HTR-8/SVneo (cell line): ENCODE results near the gene CAVIN2.

Experiments used
- DNase-seq: peaks from one replicate; pipeline ENCODE4 v3.0.0; 2011; ENCODE audit warnings: low spot score, mixed read lengths; ENCODE audit not compliant: insufficient read length
- FAIRE-seq: peaks from 2 replicates; lab custom pipeline; 2011; peaks lifted over from hg19 to GRCh38; lab: Jason Lieb, UNC

Gene CAVIN2

DNA sequence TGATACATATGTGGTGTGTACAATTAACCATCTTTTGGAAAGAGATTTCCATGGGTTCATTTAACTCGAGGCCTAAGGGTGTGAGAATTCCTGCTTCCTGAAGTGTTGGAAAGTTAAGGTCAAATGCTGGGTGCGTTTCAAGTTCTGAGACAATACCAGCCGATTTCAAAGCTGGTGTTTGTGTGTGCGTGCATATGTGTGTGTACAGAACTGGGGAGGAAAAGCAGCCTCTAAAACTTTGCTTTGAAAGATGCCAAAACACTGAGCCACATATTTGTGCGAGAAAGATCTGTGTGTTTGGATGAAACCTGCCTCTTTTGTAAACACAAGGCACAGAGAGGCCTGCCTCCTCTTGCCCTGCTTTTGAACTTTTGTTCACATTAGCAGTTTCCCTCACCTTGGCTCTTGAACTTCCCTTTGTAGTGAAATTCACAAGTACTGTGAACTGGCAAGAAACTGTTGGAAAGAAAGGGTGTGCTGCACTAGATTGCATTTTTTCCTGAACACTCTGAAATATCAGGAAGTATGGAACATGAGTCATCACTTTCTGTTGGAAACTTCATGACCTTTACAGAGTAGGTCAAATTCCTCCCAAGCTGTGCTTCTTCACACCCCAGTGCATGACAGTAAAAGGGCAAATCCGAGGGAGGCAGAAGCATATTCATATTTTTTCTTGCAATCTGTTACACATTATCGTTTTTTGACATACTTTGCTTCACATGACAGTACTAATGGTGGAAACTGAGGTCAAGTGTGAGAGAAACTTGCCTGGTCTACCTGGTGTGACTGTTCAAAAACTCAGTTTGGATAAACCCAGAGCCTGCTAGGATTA, 20.0 kb upstream of the CAVIN2 start:
- FAIRE-seq (peak; percentile 94), DNase-seq (peak; percentile 63)

GRCh38 chr2:191866195-191866594, 19.3 kb upstream of the CAVIN2 start:
- FAIRE-seq, result no peak

DNA sequence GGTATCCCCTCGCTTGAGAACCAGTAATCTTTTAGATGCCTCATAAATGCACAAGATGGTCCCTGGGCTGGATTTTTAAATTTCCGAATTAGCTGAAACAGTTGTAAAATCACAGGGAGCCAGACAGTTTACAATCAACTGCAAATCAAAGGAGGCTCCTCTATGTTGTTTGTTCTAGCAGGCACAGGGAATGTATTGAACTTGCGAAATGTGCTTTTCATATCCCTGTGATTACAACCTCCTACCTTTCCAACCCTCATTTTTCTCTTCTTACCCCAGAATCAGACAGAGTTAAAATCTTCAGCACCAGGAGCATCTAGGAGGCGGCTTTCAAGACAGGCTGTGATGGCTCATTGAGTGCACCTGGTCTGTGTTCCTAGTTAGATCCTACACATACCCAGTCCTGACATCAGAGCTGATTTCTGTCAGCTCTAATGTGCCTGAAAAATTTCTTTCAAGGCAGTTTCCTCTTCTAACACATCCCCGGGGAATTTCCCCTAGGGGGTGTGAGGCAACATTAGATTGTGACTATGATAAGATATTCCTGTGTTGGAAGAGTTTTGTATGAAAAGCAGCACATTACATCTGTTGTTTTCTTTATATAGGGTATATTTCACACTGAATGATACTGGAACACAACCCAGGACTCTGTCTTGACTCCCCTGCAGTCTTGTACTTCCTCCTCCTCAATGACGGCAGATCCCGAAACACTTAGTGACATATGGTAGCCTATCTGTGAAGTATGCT, 17.9 kb upstream of the CAVIN2 start:
- FAIRE-seq (peak; percentile 4), DNase-seq (no peak)

More at GRCh38 chr2:191866195-191866594, 19.3 kb upstream of the CAVIN2 start:
- no peak for DNase-seq

GRCh38 chr2:191863988-191864387, 17.1 kb upstream of the CAVIN2 start:
- no peak for FAIRE-seq
- no peak for DNase-seq

- FAIRE-seq (no peak), DNase-seq (no peak)
Observed at GRCh38 chr2:191862156-191862775, 15.4 kb upstream of the CAVIN2 start.

DNA sequence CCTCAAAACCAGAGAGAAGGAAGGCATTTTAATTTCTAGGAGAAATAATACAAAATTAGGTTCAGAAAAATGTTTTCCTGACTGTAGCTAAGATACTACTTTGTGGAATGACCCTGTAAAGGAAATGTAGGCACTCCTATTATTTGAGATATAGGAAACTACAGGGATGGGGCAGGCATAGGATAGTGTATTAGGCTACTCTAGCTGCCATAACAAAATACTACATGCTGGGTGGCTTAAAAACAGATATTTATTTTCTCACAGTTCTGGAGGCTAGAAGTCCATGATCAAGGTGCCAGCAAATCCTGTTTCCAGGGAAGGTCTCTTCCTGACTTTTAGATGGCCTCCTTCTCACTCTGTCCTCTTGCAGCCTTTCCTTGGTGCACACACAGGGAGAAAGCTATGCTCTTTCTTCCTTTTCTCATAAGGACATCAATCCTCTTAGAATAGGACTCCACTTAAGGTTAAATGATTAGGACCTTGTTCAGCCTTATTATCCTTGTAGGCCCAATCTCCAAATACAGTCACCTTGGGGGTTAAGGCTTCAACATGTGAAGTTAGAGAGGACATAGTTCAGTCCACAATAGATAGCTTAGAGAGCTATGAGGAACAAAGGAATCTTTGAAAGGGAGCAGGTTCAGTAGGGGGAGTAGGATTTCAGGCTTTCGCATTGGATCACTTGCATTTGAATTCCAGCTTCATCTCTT, 14.0 kb upstream of the CAVIN2 start:
- FAIRE-seq (no peak), DNase-seq (no peak)

DNA sequence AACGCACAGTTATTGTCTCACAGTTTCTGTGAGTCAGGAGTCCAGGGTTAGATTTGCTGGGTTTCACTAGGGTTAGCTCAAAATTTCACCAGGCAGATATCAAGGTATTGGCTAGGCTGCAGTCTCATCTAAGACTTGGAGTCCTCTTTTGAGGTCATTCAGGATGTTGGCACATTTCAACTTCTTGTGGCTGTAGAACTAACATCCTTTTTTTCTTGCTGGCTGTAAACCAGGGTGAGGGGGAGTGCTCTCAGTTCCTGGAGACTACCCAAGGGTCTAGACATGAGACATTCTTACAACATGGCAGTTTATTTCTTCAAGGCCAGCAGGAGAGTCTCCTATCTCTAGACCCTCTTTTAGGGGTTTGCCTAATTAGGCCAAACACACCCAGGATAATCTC, 12.8 kb upstream of the CAVIN2 start:
- no peak for DNase-seq
- no peak for FAIRE-seq

- DNase-seq, result no peak
- FAIRE-seq, result no peak
Observed at GRCh38 chr2:191857886-191858285, 11.0 kb upstream of the CAVIN2 start.

GRCh38 chr2:191857259-191857805, 10.4 kb upstream of the CAVIN2 start:
- DNase-seq, result no peak
- no peak for FAIRE-seq

DNA sequence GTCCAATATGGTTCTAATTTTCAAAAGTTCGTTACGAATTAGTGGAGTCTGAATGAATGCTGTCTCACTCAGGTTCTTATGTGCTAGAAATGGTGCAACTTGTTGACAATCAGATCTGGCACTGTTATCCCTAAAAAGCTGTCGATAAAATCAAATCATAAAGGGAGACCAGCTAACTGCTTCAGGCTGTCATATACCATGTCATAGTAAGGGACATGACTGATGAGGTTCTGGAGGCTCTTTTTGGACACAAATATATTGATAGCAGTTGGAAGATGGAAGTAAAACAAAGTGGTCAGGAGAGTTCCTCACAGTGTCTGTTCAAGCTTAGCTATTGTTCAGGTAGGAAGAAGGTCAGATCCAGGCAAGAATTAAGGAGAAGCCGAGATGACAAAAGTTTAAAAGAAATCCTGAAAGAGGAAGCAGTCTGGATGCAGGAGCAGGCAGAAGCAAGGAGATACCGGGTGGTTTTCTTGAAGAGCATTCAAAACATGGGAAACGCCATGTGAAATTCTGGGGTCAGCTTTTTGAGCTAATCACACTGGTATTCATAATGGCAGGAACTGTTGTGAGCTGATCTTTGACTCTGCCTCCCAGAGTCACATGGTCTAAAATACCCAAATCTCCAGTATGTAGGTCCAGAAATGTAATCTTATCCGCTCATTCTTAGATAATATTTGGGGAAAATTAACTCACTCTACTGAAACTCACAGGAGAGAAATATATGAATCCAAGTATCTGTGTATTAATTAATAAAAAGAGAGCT, 9.4 kb upstream of the CAVIN2 start:
- DNase-seq (no peak), FAIRE-seq (peak; percentile 55)

GRCh38 chr2:191855382-191855781, 8.5 kb upstream of the CAVIN2 start:
- FAIRE-seq, result no peak
- DNase-seq, result no peak

DNA sequence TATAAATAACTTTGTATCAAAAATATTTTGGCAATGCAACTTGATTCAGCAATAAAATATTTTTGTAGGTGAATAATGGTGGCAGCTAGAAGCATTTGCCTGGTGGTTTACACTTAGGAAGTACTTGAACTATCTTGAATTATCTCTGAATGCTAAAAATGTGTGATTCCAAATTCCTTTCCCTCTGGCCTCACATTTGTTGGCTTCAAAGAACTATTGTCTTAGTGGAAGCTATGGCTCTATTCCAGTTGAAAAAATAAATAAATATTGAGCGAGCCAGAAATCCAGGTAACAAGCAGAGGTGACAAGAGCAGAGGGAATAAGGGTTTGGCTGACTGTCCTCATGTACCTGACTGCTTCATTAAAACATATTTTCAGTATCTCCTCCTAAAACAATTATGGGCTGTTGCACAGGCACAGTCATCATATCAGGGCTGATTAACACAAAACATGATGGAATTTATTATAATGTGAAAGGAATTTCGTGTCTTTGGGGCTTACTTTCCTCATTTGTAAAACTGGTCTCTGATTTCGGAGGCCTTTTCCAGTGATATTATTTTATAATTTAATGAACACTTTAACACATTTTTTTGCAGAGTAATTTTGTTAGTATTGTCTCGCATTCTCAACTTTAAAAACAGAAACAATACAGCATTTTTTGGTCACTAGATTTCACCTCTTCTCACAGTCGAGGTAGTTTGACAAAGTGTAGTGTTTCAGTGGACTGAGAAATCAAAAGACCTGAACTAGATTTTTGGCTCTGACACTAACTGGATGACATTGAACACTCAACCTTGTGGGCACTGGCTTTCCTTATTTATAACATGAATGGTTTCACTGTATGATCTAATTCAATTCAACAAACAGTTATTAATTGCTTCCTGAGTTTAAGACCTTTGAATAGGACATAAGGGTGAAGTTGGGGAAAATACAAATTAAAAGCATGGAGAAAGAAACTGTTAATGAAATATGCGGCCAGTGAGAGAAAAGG, 7.8 kb upstream of the CAVIN2 start:
- DNase-seq (no peak), FAIRE-seq (no peak)

DNA sequence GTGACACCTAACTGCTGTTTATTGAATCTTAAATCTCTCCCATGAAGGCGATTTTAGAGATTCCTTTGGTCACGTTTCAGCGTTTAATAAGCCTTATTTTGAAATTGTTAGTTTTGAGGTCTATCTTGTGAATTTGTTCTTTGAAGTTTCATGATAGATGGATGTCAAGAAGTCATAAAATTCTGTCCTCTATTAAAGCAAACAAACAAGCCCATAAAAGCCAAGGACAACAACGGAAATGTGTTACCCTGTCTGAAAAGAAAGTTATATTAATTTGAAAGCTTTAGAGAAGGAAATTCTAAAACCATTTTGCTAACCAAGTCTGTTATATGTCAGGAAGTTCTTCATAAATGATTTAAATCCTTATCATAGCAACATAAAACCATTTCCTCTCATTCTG, 7.0 kb upstream of the CAVIN2 start:
- DNase-seq (no peak), FAIRE-seq (no peak)

DNA sequence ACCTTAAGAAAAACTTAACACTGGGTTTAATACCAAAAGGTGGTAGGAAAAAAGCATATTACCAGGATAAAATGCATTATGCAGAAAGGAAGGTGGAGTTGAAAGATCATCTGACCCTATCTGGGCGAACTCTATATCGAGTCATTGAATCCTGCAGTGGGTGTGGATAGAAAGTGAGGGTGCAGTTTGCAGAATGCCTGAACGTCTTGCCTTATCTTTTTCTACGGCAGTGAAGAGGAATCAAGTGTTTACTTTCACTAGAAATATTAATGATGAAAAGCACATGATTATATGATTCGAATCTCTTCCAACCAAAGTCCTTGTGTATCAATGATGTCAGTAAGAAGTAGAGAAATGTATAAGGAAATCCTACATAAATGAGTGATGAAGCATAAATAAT, 4.3 kb upstream of the CAVIN2 start:
- FAIRE-seq (no peak), DNase-seq (no peak)

DNA sequence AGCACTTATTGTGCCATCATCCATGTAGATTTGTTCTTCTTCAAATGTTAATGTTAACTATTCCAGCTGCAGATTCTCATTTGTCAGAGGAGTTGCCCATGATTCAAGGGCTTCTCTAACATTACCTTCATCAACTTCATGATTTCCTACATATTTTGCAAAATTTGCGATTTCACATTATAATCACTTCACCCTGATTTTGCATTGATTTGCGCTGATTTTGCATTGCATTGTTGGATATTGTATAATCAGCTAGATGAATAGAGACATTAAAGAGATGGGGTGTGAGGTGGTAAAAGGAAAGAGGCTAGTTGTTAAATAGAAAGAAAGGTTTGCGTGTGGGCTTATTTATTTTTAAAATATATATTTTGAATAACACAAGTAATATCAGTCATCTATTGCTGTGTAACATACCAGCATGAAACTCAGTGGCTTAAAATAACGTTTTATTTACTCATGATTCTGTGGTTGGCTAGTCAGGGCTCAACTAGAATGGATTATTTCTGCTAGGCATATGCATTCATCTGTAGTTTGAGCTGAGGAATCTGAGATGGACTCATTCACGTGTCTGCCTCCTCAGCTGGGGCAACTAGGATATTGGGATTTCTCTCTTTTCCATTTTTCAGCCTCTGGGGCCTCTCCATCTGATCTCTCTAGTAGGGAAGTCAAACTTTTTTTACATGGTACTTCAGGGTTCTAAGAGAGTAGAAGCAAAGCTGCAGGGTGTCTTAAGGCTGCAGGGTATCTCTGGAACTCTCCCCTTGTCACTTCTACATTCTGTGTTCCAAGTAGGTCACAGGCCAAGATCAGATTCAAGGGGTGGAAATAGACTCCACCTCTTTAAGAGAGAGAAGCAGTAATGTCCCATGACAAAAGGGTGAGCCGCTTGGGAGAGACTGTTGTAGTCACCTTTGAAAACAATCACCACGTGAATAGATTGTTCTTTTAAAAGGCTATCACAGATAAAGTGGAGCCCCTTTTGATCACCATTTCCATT, 2.2 kb upstream of the CAVIN2 start:
- DNase-seq (no peak), FAIRE-seq (no peak)

- DNase-seq, result no peak
- FAIRE-seq, result no peak
Observed at GRCh38 chr2:191847764-191848163, 876 bp upstream of the CAVIN2 start.

- DNase-seq, result no peak
- FAIRE-seq, result no peak
Observed at GRCh38 chr2:191845876-191846514, 893 bp downstream of the CAVIN2 start.
